Hepatocyte (in vitro differentiated cells): ENCODE results near the gene MRPS18B. TPM values are rescaled to one million over a fixed set of nuclear protein-coding genes. Genes with fewer than 3 reads are reported as not detected.

Experiments
- DNase-seq: peaks from one replicate; pipeline ENCODE4 v3.0.0-alpha.2; 2016; ENCODE audit warnings: low spot score
- H2AFZ ChIP-seq: fragments of 200-600 bp; sonication (generic); 2 replicates; pipeline ENCODE4 v1.6.0; 2016; ENCODE audit warnings: antibody characterized with exemption, mild to moderate bottlenecking
- H3K27ac ChIP-seq: fragments of 200-600 bp; sonication (generic); 2 replicates; pipeline ENCODE4 v1.5.1; 2016; ENCODE audit warnings: mild to moderate bottlenecking
- H3K27me3 ChIP-seq: fragments of 200-600 bp; sonication (generic); 2 replicates; pipeline ENCODE4 v1.6.1; 2016
- H3K36me3 ChIP-seq: fragments of 200-600 bp; sonication (generic); replicated peaks from 2 replicates; pipeline ENCODE4 v1.5.1; 2016; ENCODE audit warnings: low read depth; ENCODE audit not compliant: insufficient read depth
- H3K4me1 ChIP-seq: fragments of 200-600 bp; sonication (generic); 2 replicates; pipeline ENCODE4 v1.5.1; 2016; ENCODE audit warnings: mild to moderate bottlenecking, moderate library complexity; ENCODE audit not compliant: insufficient read depth
- H3K4me2 ChIP-seq: fragments of 200-600 bp; sonication (generic); 2 replicates; pipeline ENCODE4 v1.6.0; 2016
- H3K4me3 ChIP-seq: fragments of 200-600 bp; sonication (generic); 2 replicates; pipeline ENCODE4 v1.5.1; 2016; ENCODE audit warnings: mild to moderate bottlenecking
- H3K79me2 ChIP-seq: fragments of 200-600 bp; sonication (generic); 2 replicates; pipeline ENCODE4 v1.6.0; 2017; ENCODE audit warnings: mild to moderate bottlenecking
- H3K9me2 ChIP-seq: fragments of 200-600 bp; sonication (generic); replicated peaks from 2 replicates; pipeline ENCODE4 v1.6.0; 2017; ENCODE audit warnings: mild to moderate bottlenecking; ENCODE audit not compliant: insufficient read depth
- H3K9me3 ChIP-seq: fragments of 200-600 bp; sonication (generic); 2 replicates; pipeline ENCODE4 v1.5.1; 2016; ENCODE audit warnings: low read depth, mild to moderate bottlenecking
- H4K20me1 ChIP-seq: fragments of 200-600 bp; sonication (generic); 2 replicates; pipeline ENCODE4 v1.6.0; 2016; ENCODE audit warnings: mild to moderate bottlenecking; ENCODE audit not compliant: insufficient read depth, poor library complexity, severe bottlenecking
- CTCF ChIP-seq: fragments of 200-600 bp; sonication (generic); IDR thresholded peaks from 2 replicates; pipeline ENCODE4 v1.5.1; 2016; ENCODE audit warnings: antibody characterized with exemption, mild to moderate bottlenecking; ENCODE audit not compliant: poor library complexity
- EZH2 ChIP-seq: fragments of 200-600 bp; sonication (generic); IDR thresholded peaks from 2 replicates; pipeline ENCODE4 v1.6.1; 2016; ENCODE audit warnings: antibody characterized with exemption, mild to moderate bottlenecking, borderline replicate concordance
- EZH2phosphoT487 ChIP-seq: fragments of 200-600 bp; sonication (generic); IDR thresholded peaks from one replicate; pipeline ENCODE4 v1.6.1; 2018; ENCODE audit warnings: antibody characterized with exemption, mild to moderate bottlenecking, low read depth, moderate library complexity; ENCODE audit not compliant: unreplicated experiment, severe bottlenecking
- WGBS: methylation state at CpG from one replicate; pipeline ENCODE4 v1.1.6; 2016; ENCODE audit warnings: low lambda C conversion rate; ENCODE audit errors: missing lambda C conversion rate; 5-methylcytosine and 5-hydroxymethylcytosine counted together
- polyA plus RNA-seq: library from polyadenylated mRNA; unstranded; fragments of >200 nt; fragmentation: Nextera tagmentation; extraction: Ambion mirVana; gene quantifications from 2 replicates; pipeline ENCODE4 v1.2.1, GENCODE V29; 2016
- total RNA-seq: library from RNA; depleted of rRNA; stranded (reverse); fragments of >200 nt; gene quantifications from 2 replicates; pipeline ENCODE4 v1.2.3, GENCODE V29; 2014

The MRPS18B gene
- total and polyA plus RNA-seq, 2 experiments from 2014 or later: 38.7 to 59.4 TPM

- Histone ChIP-seq H3K9me3 (no peaks in the 10 kb centered on the region), H3K27ac (peak overlapping the region; percentile 95), H3K4me2 (peak overlapping the region; percentile 83), H3K4me1 (peaks cover 17% of the 10 kb centered on the region), H3K4me3 (peak overlapping the region; percentile 43), H2AFZ (no peak overlapping the region), H4K20me1 (peaks cover 44% of the 10 kb centered on the region), H3K36me3 (no peaks in the 10 kb centered on the region), H3K79me2 (peaks cover 50% of the 10 kb centered on the region), H3K9me2 (no peaks in the 10 kb centered on the region), H3K27me3 (no peaks in the 10 kb centered on the region)
- peak; percentile 26 for DNase-seq
- TF ChIP-seq EZH2phosphoT487 (no peak), CTCF (no peak), EZH2 (no peak)
Observed at GRCh38 chr6:30572148-30572547, 45.5 kb upstream of the MRPS18B start.

GRCh38 chr6:30573113-30573512, 44.5 kb upstream of the MRPS18B start:
- Histone ChIP-seq H3K36me3 (no peaks in the 10 kb centered on the region), H3K9me3 (no peaks in the 10 kb centered on the region), H3K79me2 (peaks cover 52% of the 10 kb centered on the region), H3K27ac (peak overlapping the region; percentile 95), H4K20me1 (peaks cover 51% of the 10 kb centered on the region), H3K4me1 (peaks cover 17% of the 10 kb centered on the region), H3K9me2 (no peaks in the 10 kb centered on the region), H2AFZ (no peak overlapping the region), H3K4me3 (no peak overlapping the region), H3K4me2 (peak overlapping the region; percentile 83), H3K27me3 (no peaks in the 10 kb centered on the region)
- no peak for TF ChIP-seq EZH2
- TF ChIP-seq EZH2phosphoT487: no peak
- TF ChIP-seq CTCF: no peak
- DNase-seq: peak; percentile 23
- WGBS: 62% methylated on average over 4 of the region's 4 CpGs

- Histone ChIP-seq H3K4me2 (no peak overlapping the region), H3K36me3 (no peaks in the 10 kb centered on the region), H3K9me3 (no peaks in the 10 kb centered on the region), H2AFZ (no peak overlapping the region), H4K20me1 (peaks cover 38% of the 10 kb centered on the region), H3K79me2 (peaks cover 38% of the 10 kb centered on the region), H3K4me1 (no peaks in the 10 kb centered on the region), H3K9me2 (no peaks in the 10 kb centered on the region), H3K27ac (no peak overlapping the region), H3K4me3 (no peak overlapping the region), H3K27me3 (no peaks in the 10 kb centered on the region)
- WGBS: 96% methylated on average over 8 of the region's 8 CpGs
- DNase-seq: no peak
- TF ChIP-seq CTCF (no peak), EZH2 (no peak), EZH2phosphoT487 (no peak)
Observed at GRCh38 chr6:30578051-30578450, 39.6 kb upstream of the MRPS18B start.

GRCh38 chr6:30583921-30584320, 33.7 kb upstream of the MRPS18B start:
- no peaks in the 10 kb centered on the region for H4K20me1 ChIP-seq
- no peaks in the 10 kb centered on the region for H3K9me3 ChIP-seq
- no peaks in the 10 kb centered on the region for H3K27me3 ChIP-seq
- H3K79me2 ChIP-seq: no peaks in the 10 kb centered on the region
- no peak overlapping the region for H3K27ac ChIP-seq
- H3K9me2 ChIP-seq: no peaks in the 10 kb centered on the region
- no peaks in the 10 kb centered on the region for H3K36me3 ChIP-seq
- no peak overlapping the region for H3K4me3 ChIP-seq
- no peak overlapping the region for H2AFZ ChIP-seq
- H3K4me1 ChIP-seq: no peaks in the 10 kb centered on the region
- H3K4me2 ChIP-seq: no peak overlapping the region
- TF ChIP-seq EZH2phosphoT487: no peak
- TF ChIP-seq CTCF: no peak
- no peak for TF ChIP-seq EZH2
- 97% methylated on average over 5 of the region's 5 CpGs for WGBS
- no peak for DNase-seq
